HG02884 (cell line): ENCODE data around the gene GABRR3.
"Not testable (repeated sequence)": the region's sequence is repeated elsewhere in the genome, so short reads cannot be mapped to it uniquely, and the experiment has no call there.

Source experiments
- ATAC-seq: cut with Tn5 transposase; IDR thresholded peaks from one replicate; pipeline ENCODE4 v1.9.1; 2021; ENCODE audit warnings: mild to moderate bottlenecking, moderate library complexity; ENCODE audit not compliant: unreplicated experiment

Gene GABRR3

GRCh38 chr3:98022978-98023820 is 11.9 kb downstream of the GABRR3 start:
- ATAC-seq: peak; percentile 72

- no peak for ATAC-seq
Observed at GRCh38 chr3:98021830-98022560, 13.1 kb downstream of the GABRR3 start.

- no peak for ATAC-seq
Observed at GRCh38 chr3:98020412-98020811, 14.7 kb downstream of the GABRR3 start.

- ATAC-seq: no peak
Observed at GRCh38 chr3:98018301-98018700, 16.8 kb downstream of the GABRR3 start.

GRCh38 chr3:98014268-98014585 is 20.9 kb downstream of the GABRR3 start:
- ATAC-seq: no peak

GRCh38 chr3:98013411-98014267 is 21.5 kb downstream of the GABRR3 start:
- no peak for ATAC-seq

GRCh38 chr3:98012979-98013378 is 22.1 kb downstream of the GABRR3 start:
- ATAC-seq: no peak

GRCh38 chr3:98010883-98011449 is 24.1 kb downstream of the GABRR3 start:
- not testable (repeated sequence) for ATAC-seq

- ATAC-seq: no peak
Observed at GRCh38 chr3:98010194-98010882, 24.8 kb downstream of the GABRR3 start.

- peak; percentile 62 for ATAC-seq
Observed at GRCh38 chr3:98008855-98009254, 26.3 kb downstream of the GABRR3 start.

- no peak for ATAC-seq
Observed at GRCh38 chr3:98005438-98005837, 29.7 kb downstream of the GABRR3 start.

GRCh38 chr3:98004721-98005120 is 30.4 kb downstream of the GABRR3 start:
- no peak for ATAC-seq

- peak; percentile 36 for ATAC-seq
Observed at GRCh38 chr3:98003306-98003969, 31.7 kb downstream of the GABRR3 start.

GRCh38 chr3:98002717-98003116 is 32.4 kb downstream of the GABRR3 start:
- no peak for ATAC-seq

GRCh38 chr3:97999994-98000393 is 35.1 kb downstream of the GABRR3 start:
- ATAC-seq: no peak

GRCh38 chr3:97999103-97999502 is 36.0 kb downstream of the GABRR3 start:
- ATAC-seq: no peak

GRCh38 chr3:97996988-97997387 is 38.1 kb downstream of the GABRR3 start:
- ATAC-seq: no peak

- ATAC-seq: no peak
Observed at GRCh38 chr3:97994328-97994945, 40.7 kb downstream of the GABRR3 start.

GRCh38 chr3:97993526-97993925 is 41.6 kb downstream of the GABRR3 start:
- ATAC-seq: no peak
